ENCODE measurements around the gene TMEM127.
A peak's percentile ranks its signal among the peaks of the same experiment; 100 is the strongest.
"Not testable (repeated sequence)": the region's sequence is repeated elsewhere in the genome, so short reads cannot be mapped to it uniquely, and the experiment has no call there.

The TMEM127 gene

GRCh38 chr2:96262306-96262705 is 3.5 kb downstream of the TMEM127 start:
- no peak for DNase-seq

GRCh38 chr2:96261328-96262003 is 4.3 kb downstream of the TMEM127 start:
- no peak for DNase-seq

- DNase-seq: peak; percentile 68
These were observed 5.2 kb downstream of the TMEM127 start for GRCh38 chr2:96260387-96261260.

GRCh38 chr2:96259497-96259921 is 6.3 kb downstream of the TMEM127 start:
- DNase-seq: no peak

GRCh38 chr2:96258166-96259022 is 7.4 kb downstream of the TMEM127 start:
- no peak for DNase-seq

GRCh38 chr2:96257744-96258143 is 8.1 kb downstream of the TMEM127 start:
- not testable (repeated sequence) for DNase-seq

- no peak for DNase-seq
These were observed 9.1 kb downstream of the TMEM127 start for GRCh38 chr2:96256611-96257113.

- no peak for DNase-seq
These were observed 11.2 kb downstream of the TMEM127 start for GRCh38 chr2:96254571-96254970.

GRCh38 chr2:96253006-96253405 is 12.8 kb downstream of the TMEM127 start:
- no peak for DNase-seq

GRCh38 chr2:96252526-96252925 is 13.3 kb downstream of the TMEM127 start:
- no peak for DNase-seq

- peak; percentile 73 for DNase-seq
These were observed 14.0 kb downstream of the TMEM127 start for GRCh38 chr2:96251721-96252292.

GRCh38 chr2:96250188-96250587 is 15.6 kb downstream of the TMEM127 start:
- no peak for DNase-seq

- peak; percentile 89 for DNase-seq
These were observed 16.1 kb downstream of the TMEM127 start for GRCh38 chr2:96249654-96250053.

GRCh38 chr2:96248624-96249023 is 17.2 kb downstream of the TMEM127 start:
- DNase-seq: no peak

GRCh38 chr2:96247896-96248295 is 17.9 kb downstream of the TMEM127 start:
- no peak for DNase-seq

GRCh38 chr2:96247009-96247408 is 18.8 kb downstream of the TMEM127 start:
- DNase-seq: no peak

- DNase-seq: peak; percentile 23
These were observed 20.0 kb downstream of the TMEM127 start for GRCh38 chr2:96245609-96246390.

GRCh38 chr2:96243843-96244242 is 22.0 kb downstream of the TMEM127 start:
- no peak for DNase-seq

- peak; percentile 35 for DNase-seq
These were observed 23.7 kb downstream of the TMEM127 start for GRCh38 chr2:96241900-96242611.

- no peak for DNase-seq
These were observed 24.6 kb downstream of the TMEM127 start for GRCh38 chr2:96241227-96241626.

Data from fibroblast of skin of right quadriceps (primary cell).